ENCODE data around the gene PCF11. TPM values are rescaled to one million over a fixed set of nuclear protein-coding genes. Genes with fewer than 3 reads are reported as not detected.

Gene PCF11
- total RNA-seq, 6 experiments from 2014 or later: 16.0 to 23.1 (median 18.9) TPM

DNA sequence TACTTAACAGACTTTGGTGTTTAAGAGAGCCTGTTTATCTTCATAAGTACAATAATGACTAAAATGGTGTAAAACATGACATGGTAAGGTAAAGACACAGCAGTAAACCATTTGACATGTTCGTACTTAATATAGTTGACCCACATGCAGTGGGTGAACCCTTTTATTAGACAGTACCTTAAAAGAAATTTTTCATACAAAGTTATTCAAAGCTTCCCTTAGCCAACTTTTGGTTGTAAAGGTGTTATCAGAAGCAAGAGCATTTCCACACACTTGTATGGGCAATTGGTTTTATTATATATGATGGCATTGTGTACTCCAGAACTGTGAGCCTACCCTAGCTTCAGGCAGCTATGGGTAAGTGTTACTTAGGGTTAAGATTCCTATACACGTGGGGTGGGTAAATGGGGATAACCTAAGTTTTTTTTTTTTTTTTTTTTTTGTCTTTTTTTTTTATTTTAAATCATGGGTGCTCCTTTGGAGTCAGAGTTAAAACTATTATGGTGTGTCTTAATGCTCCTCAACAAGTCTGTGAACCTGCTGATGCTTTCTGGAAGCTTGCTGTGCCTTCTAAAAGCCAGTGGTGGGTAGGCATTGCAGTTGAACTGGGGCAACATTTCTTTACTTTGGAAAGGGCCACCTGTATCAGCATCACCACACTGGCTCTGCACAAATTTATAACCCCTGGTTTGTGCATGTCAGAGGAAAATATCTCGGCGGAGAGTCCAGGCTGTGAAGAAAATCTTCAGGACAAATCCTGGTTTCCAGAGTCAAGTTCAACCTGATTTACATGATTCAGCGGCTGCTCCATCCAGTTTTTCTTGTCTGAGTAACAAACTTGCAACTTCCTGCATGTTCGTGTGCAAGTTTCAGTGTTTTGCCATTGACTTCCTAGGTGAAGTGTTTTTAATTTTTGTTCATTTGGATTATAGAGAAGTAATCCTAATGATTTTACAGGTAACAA, 3.3 kb downstream of the PCF11 start:
- intact Hi-C loops (cut with DNase I): no loop called here
- peaks cover 0 to 32% (median 13%) of the 10 kb centered on the region in 4 donors for H3K4me1 ChIP-seq
- ATAC-seq (no peak), DNase-seq (no peak)
- 11% methylated on average over 6 of the region's 6 CpGs for WGBS (ENCODE audit: insufficient coverage, low coverage, low lambda C conversion rate, missing lambda C conversion rate)
- H3K27ac ChIP-seq: peak overlapping the region; percentile 25 to 100 (median 30)
- no peaks in the 10 kb centered on the region for H3K27me3 ChIP-seq
- peaks cover 0 to 11% (median 2%) of the 10 kb centered on the region in 4 donors for H3K36me3 ChIP-seq
- peak overlapping the region; percentile 77 to 90 (median 89) for H3K4me3 ChIP-seq
- no peaks in the 10 kb centered on the region for H3K9me3 ChIP-seq
- TF ChIP-seq CTCF (IDR thresholded peaks at IDR 0.05): no peak
- no peak for TF ChIP-seq POLR2A (IDR thresholded peaks at IDR 0.05)

DNA sequence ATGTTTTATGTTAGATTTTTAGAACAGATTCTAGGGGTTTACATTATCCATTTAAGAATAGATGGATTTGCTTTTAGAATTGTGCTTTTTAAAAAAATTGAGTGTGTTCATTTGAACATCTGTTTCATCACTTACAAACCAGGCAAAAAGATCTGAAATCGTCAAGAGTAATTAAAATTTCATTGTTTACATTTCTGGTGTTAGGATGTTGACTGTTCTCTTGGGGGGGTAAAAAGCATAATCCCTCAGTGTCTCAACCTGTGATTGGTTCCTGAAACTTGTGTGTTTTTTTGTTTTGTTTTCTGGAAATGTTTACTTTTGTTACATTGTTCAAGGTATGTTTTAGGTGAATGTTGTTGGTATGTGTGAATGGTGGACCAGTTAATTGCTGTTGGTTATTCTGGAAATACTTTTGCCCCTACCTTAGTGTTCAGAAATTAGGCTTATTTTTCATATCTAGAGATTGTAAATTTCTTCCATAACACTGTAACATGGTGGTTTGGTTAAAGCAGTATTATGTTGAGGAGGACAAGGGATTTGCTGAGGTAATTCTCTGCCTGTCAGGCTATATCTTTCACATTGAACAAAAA, 4.8 kb downstream of the PCF11 start:
- no peak overlapping the region for H3K4me3 ChIP-seq
- H3K4me1 ChIP-seq: peaks cover 0 to 32% (median 13%) of the 10 kb centered on the region in 4 donors
- WGBS (ENCODE audit: insufficient coverage, low coverage, low lambda C conversion rate, missing lambda C conversion rate): 11% methylated on average over 1 of the region's 1 CpG
- no peak overlapping the region for H3K27ac ChIP-seq
- no peak for DNase-seq
- ATAC-seq: no peak
- intact Hi-C loops (cut with DNase I): no loop called here
- no peak for TF ChIP-seq POLR2A (IDR thresholded peaks at IDR 0.05)
- TF ChIP-seq CTCF (IDR thresholded peaks at IDR 0.05): no peak
- no peaks in the 10 kb centered on the region for H3K9me3 ChIP-seq
- peaks cover 0 to 25% (median 5%) of the 10 kb centered on the region in 4 donors for H3K36me3 ChIP-seq
- no peaks in the 10 kb centered on the region for H3K27me3 ChIP-seq

DNA sequence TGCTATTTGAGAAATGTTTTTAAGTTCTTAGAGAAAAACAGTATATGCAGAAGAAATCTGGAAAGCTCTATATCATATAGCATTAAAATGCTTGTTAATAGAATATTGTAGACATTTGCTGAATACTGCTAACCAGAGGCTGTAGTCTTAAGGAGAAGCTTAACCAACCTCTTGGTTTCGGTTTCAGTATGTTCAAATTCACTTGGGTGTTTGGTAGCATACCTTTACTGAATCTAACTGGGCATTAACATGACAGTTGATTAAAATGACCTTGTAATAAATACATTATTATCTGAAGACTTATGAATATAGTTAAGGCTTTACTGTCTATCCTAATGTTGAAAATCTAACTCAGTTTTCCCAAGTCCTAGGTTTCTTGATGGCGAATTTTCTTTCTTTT, 5.4 kb downstream of the PCF11 start:
- 57% methylated on average over 2 of the region's 2 CpGs for WGBS (ENCODE audit: insufficient coverage, low coverage, low lambda C conversion rate, missing lambda C conversion rate)
- Histone ChIP-seq H3K27ac (no peak overlapping the region), H3K4me3 (no peak overlapping the region), H3K36me3 (peaks cover 0 to 32% (median 7%) of the 10 kb centered on the region in 4 donors), H3K9me3 (no peaks in the 10 kb centered on the region), H3K4me1 (peaks cover 0 to 32% (median 13%) of the 10 kb centered on the region in 4 donors), H3K27me3 (no peaks in the 10 kb centered on the region)
- TF ChIP-seq POLR2A (IDR thresholded peaks at IDR 0.05): no peak
- TF ChIP-seq CTCF (IDR thresholded peaks at IDR 0.05): no peak
- intact Hi-C loops (cut with DNase I): no loop called here
- DNase-seq: no peak
- no peak for ATAC-seq

- Histone ChIP-seq H3K27ac (no peak overlapping the region), H3K27me3 (no peaks in the 10 kb centered on the region), H3K4me3 (no peak overlapping the region), H3K4me1 (peaks cover 0 to 31% (median 8%) of the 10 kb centered on the region in 4 donors), H3K9me3 (no peaks in the 10 kb centered on the region), H3K36me3 (peaks cover 0 to 57% (median 16%) of the 10 kb centered on the region in 4 donors)
- intact Hi-C loops (cut with DNase I): no loop called here
- 93% methylated on average over 10 of the region's 11 CpGs for WGBS (ENCODE audit: insufficient coverage, low coverage, low lambda C conversion rate, missing lambda C conversion rate)
- no peak for TF ChIP-seq POLR2A (IDR thresholded peaks at IDR 0.05)
- TF ChIP-seq CTCF (IDR thresholded peaks at IDR 0.05): no peak
- DNase-seq: no peak
- ATAC-seq: no peak
Observed at GRCh38 chr11:83166193-83166866, 9.4 kb downstream of the PCF11 start.

Data from right lobe of liver (tissue), 6 donors.